Breast epithelium (tissue), 3 donors: ENCODE measurements around the gene ANAPC2.

Experiments
- POLR2A ChIP-seq: fragments of 450-650 bp; IDR thresholded peaks from one replicate; pipeline ENCODE4 v1.6.1; 2016; ENCODE audit warnings: antibody characterized with exemption, mild to moderate bottlenecking, moderate library complexity
- POLR2AphosphoS5 ChIP-seq, 3 donors: sonication (generic); formaldehyde crosslinking; IDR thresholded peaks; one replicate each; pipeline ENCODE4 v1.6.1; 2017; ENCODE audit warnings: antibody characterized with exemption in 3 of 3

DNA sequence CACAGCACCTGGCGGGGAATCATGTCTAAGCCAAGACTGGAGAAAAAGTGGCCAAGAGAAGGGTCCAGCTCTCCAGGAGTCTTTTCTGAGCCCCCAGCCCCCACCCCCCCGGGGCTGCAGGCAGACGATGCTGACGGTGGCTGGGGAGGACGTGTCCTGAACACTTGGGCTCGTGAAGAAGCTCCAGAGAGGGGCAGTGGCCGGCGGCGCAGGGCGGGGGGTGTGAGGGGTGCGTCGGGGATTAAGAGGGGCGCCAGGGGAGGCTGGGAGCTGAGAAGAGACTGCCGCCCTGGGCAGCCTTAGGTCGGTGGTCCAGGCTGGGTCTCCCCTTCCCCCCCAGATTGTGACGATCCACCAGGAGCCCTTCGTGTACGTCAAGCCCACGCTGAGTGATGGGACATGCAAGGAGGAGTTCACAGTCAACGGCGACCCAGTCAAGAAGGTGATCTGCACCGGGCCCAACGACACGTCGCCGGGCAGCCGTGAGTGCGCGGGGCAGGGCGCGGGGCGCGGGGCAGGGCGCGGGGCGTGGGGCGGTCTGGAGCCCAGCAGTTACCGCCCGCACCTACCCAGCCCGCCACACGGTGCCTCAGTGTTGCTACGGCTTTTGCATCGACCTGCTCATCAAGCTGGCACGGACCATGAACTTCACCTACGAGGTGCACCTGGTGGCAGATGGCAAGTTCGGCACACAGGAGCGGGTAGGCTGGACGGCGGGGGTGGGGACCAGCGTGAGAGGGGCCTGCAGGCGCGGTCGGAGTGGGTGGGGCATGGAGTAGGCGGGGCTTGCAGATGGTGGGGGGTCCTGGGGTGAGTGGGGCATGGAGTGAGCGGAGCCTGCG lies 27.4 kb downstream of the ANAPC2 start:
- TF ChIP-seq POLR2A = no peak
- no peak for TF ChIP-seq POLR2AphosphoS5 (IDR thresholded peaks at IDR 0.05)
